CD4-positive, alpha-beta T cell treated with Interleukin-15 for 4 hours (primary cell): ENCODE measurements around the gene ABHD3.
"Not testable (repeated sequence)": the region's sequence is repeated elsewhere in the genome, so short reads cannot be mapped to it uniquely, and the experiment has no call there.

Experiments
- DNase-seq: peaks from one replicate; pipeline ENCODE4 v3.0.0-alpha.2; 2020; ENCODE audit warnings: low spot score

The ABHD3 gene

DNA sequence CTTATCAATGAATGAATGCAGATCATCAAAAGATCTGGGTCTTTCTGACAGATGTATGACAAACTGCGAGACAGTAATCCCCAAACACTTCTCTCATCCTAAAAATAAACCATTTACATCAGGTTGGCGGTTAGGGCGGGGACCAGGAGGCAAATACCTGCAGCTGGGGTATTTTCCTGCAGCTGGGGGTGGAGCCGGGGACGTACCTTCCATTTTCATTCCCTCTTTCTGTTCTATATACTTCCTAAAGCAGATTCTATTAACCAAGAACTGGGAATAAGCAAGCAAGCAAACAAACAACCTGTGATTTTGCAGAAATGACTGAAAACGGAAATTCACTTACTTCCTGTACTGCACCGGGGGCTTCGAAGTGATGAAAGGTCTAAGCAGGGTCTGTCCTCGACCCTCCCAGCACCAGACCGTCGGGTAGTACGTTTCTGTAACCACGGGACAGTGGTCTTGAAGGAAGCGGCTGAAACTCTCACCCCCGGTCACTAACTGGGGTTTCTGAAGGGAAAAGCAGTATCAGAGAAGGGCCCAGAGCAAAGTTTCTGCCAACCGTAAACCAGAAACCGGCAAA is 1.2 kb downstream of the ABHD3 start:
- peak; percentile 37 for DNase-seq

DNA sequence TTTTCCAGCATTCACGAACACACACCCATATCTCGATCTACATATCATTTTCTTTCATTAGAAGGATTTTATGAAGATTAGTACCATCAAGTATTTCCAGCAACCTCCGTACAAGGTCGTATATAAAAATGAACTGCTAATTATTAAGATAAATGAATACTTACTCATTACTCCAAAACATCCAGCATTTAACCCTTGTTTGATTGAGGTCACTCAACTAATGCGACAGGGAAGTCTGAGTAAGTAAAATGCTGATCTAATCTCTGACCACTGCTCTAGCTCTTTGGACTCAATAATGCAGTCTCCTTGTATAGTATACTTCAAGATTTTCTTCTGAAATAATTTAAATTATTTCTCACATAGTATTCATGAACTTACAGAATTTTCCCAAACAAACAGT is 2.0 kb downstream of the ABHD3 start:
- DNase-seq: no peak

DNA sequence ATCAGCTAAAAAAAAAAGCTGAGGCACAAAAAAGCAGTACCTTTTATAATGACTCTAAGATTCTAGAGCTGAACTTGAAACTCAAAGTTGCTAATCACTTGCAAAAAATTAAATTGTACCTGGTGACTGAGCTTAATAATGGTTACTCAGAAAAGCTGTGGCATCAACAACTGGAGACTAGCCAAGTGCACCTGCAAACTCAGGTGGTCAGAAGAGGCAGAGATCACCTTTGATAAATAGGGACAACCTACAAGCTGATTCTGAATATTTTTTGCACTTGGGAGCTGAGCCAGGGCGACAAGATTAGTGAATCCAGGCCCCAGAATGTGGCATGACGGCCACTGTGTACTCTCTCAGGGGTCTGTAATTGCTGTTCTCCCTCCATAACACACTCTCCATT is 3.0 kb downstream of the ABHD3 start:
- no peak for DNase-seq

DNA sequence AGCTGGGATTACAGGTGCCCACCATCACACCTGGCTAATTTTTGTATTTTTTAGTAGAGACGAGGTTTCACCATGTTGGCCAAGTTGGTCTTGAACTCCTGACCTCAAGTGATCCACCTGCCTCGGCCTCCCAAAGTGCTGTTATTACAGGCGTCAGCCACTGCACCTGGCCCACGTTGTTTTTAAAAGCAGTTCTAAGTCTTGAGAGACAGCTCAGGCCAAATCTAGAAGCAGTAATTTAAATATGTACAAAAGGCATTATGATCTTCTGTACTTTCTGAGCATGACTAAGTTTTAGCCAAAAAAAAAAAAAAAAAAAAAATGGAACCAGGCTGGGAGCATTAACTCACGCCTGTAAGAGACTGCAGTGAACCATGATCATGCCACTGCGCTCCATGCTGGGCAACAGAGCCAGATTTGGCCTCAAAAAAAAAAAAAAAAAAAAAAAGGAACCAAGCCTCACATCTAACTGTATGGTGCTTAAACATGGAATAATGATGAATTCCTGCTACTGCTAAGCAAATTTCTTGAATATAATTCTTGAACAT is 4.0 kb downstream of the ABHD3 start:
- DNase-seq: no peak

DNA sequence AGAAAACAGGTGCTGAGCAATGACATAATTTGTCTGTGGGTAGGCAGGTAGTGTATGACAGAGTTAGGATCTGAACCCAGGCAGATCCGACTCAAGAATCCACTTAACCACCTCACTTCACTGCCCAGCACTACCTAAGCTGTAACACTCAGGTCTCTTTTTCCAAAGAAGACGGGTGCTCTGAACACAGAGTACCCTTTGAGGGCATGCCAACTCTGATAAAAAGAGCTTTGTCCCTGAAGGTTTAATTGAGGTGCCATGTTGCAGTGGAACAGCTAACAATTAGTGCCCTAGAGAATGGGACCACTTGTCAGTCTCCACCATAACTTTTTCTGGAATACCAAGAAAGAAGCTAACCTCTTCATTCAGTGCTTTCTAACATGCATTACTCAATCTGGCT is 11.3 kb downstream of the ABHD3 start:
- DNase-seq: no peak

DNA sequence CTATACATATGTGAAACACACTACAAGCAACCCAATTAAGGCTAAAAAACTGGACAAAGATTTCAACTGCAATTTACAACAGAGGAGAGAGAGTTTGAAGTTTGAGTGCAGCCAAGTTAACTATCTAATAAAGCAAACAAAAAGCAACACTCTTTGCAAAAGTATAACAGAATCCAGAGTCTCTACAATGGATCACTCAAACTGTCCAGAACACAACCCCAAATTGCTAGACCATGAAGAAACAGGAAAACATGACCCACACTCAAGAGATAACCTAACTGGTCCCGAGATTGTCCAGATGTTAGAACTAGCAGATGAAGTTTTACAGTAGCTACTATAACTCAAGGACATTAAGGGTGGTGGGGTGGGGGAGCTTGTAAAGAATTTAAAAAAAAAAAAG is 14.8 kb downstream of the ABHD3 start:
- DNase-seq: no peak

- no peak for DNase-seq
Measured at GRCh38 chr18:21686282-21687105, 18.1 kb downstream of the ABHD3 start.

DNA sequence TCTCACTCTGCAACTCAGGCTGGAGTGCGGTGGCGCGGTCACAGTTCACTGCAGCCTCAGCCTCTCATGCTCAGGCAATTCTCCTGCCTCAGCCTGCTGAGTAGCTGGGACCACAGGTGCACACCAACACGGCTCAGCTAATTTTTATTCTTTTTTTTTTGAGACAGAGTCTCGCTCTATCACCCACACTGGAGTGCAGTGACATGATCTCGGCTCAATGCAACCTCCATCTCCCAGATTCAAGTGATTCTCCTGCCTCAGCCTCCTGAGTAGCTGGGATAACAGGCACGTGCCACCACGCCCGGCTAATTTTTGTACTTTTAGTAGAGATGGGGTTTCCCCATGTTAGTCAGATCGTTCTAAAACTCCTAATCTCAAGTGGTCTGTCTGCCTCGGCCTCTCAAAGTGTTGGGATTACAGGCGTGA is 19.0 kb downstream of the ABHD3 start:
- DNase-seq: not testable (repeated sequence)

DNA sequence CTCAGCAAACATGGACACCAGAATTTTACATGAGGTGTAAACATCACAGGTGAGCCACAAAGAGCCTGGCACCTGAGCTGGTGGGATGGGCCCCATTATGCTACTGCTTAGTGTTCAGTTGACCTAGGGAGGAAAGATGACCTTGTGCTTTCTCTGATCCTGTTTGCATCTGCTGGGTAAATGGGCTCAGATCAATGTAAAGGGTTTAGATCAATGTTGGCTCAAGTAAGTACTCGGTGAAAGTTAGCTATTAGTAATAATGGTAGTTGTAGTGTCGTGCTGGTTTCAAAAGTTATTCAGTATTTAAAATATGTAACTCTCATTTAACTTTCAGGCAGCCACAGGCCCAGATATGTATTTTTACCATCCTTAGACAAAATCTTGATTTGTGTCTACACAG is 19.8 kb downstream of the ABHD3 start:
- no peak for DNase-seq

- peak; percentile 37 for DNase-seq
Measured at GRCh38 chr18:21682371-21683051, 22.1 kb downstream of the ABHD3 start.

DNA sequence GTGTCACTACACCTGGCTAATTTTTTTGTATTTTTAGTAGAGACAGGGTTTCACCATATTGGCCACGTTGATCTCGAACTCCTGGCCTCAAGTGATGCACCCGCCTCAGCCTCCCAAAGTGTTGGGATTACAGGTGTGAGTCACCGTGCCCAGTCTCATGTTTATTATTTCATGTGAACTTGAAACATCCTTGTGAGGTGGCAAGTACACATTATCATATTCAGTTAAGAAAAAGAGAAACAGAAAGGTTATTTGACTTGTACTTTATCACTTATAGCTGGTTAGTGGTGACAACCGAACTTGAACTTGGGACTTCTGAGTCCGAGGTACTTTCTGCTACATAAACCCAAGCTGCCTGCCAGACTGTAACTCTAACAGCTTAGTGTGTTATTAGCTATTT is 24.4 kb downstream of the ABHD3 start:
- DNase-seq: no peak

DNA sequence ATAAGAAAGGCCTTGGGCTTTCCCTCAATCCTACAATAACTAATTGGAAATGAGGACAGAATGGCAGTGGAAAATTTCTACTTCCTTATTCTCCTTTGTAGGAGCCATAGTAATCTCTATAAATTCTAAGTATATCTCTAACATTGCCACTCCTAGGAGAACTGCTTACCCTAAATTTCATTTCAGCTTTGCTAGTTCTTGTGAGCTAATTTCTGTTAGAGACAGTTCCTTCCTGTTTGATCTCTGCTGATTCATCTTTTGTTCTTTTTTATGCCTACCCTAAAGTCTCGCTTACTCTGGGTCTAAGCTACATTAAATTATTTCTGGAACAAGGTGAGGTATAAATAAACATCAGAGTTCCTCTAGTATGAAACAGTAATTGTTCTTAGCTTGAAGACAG is 25.7 kb downstream of the ABHD3 start:
- DNase-seq: no peak

DNA sequence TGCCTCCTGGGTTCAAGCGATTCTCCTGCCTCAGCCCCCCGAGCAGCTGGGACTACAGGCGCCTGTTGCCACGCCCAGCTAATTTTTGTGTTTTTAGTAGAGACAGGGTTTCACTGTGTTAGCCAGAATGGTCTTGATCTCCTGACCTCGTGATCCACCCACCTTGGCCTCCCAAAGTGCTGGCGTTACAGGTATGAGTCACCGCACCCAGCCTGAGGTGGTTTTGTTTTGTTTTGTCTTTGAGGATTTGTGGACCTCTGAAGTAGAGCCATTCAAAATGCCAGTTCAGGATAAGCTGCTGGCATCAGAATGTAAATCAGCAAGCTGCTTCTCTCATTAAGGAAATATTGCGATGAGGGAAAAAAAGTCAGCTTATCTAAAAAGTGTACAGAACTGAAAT is 29.2 kb downstream of the ABHD3 start:
- not testable (repeated sequence) for DNase-seq

DNA sequence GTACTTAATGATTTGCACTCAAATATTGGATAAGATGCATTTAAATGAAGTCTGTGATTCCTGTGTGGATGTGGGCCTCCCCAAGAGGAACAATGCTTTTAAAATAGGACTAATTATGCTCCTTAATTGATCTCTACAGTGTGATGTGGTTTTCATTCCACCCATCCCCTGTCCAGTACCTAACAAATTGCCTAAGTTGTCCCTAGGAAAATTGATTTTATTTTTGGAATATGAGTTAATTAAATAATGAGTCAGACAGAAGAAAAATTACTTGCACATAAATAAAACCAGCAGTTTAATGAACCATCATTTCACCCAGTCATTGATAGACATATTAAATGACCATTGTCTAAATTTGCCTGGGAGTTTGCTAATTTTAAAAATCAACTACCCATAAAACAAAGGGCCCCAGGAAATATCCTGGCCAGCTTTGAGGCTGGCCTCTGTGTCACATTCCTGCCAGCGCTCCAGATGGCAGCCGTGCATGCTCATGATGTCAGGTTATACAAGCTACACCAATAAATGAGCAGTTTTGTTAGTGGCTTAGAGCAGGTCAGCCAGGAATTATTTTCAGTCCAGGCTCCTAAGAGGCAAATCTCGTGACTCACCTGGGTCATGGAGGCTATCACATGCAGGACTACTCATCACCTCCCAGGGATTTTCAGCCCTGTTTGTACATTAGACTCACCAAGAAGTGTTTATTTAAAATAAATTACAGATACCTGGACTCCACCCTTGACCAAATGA is 31.9 kb downstream of the ABHD3 start:
- no peak for DNase-seq

- DNase-seq: no peak
Measured at GRCh38 chr18:21669736-21670285, 34.8 kb downstream of the ABHD3 start.

- DNase-seq: no peak
Measured at GRCh38 chr18:21664069-21664468, 40.5 kb downstream of the ABHD3 start.

DNA sequence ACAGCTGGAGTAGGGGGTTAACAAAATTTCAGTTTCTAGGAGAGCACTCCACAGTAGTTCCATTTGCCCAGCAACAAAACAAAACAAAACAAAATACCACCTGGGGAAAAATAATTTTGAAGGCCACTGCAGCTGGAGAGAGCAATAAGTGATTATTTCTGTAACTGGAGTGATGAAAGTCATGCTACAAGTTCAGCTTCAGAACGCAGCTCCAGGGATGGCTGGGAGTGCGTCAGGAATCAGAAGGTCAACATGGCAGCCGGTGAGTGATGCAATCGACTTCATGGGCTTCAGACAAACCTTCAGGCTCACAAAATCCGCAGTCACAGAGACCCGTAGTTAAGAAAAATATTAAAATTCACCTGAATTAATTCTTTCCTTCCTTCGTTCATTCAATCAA is 41.0 kb downstream of the ABHD3 start:
- DNase-seq: no peak

GRCh38 chr18:21662581-21662980 is 42.0 kb downstream of the ABHD3 start:
- DNase-seq: no peak

- no peak for DNase-seq
Measured at GRCh38 chr18:21660078-21660477, 44.5 kb downstream of the ABHD3 start.

DNA sequence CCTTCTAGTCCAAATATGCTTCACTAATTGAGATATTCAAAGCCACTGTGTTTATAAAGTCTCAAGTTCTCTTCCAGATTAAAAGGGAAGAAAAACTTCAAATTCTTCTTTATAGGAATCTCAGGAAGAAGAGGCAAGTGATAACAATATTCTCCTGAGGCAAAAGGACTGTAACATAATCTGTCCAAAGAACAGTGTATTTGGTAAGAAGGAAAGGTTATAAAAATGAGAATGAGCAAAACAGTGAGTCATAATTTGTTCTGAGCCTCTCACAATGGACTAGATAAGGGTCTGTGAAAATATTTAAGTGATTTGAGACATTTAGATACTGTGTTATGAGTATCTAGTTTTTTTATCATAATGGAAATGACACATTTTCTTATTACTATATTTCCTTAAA is 48.2 kb downstream of the ABHD3 start:
- DNase-seq: no peak

DNA sequence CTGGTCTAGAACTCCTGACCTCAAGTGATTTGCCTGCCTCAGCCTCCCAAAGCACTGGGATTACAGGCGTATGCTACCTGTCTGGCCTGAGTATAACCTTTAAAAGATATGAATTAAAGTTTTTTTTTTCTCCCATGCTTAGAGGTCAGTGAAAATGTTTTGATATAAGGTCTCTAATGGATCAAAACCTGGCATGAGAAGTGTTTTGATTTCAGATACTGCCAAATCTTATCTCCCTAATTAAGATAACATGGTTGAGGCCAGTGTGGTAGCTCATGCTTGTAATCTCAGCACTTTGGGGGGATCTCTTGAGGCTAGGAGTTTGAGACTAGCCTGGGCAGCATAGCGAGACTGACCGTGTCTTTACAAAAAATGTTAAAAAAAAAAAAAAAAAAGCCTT is 51.2 kb downstream of the ABHD3 start:
- DNase-seq: no peak

- DNase-seq: no peak
Measured at GRCh38 chr18:21652073-21652472, 52.5 kb downstream of the ABHD3 start.
